Measurements from ENCODE around the gene PLA1A.
"Not testable (repeated sequence)": the region's sequence is repeated elsewhere in the genome, so short reads cannot be mapped to it uniquely, and the experiment has no call there.

The PLA1A gene

GRCh38 chr3:119580067-119580760, 17.5 kb upstream of the PLA1A start:
- no peaks in the 10 kb centered on the region for H3K36me3 ChIP-seq (ENCODE audit: insufficient read depth, low read length)
- H3K4me3 ChIP-seq (ENCODE audit: low read depth in 1 of 2, low read length in 2 of 2) = peak overlapping the region; percentile 65 to 81
- H3K9ac ChIP-seq (ENCODE audit: low read length) = peak overlapping the region; percentile 71

DNA sequence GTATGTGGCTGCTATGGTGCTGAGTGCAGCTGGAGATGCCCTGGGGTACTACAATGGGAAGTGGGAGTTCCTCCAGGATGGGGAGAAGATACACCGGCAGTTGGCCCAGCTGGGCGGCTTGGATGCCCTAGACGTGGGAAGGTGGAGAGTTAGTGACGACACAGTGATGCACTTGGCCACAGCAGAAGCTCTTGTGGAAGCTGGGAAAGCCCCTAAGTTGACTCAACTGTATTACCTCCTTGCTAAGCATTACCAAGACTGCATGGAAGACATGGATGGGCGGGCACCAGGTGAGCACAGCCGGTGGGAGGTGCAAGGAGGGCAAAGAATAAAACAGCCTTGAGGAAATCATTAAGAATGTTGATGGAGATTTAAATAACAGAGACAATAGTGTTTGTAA, 15.5 kb upstream of the PLA1A start:
- H3K4me1 ChIP-seq (ENCODE audit: insufficient read depth, low read length) = peaks cover 7% of the 10 kb centered on the region

More at GRCh38 chr3:119580067-119580760, 17.5 kb upstream of the PLA1A start:
- Histone ChIP-seq H3K27me3 (ENCODE audit: control insufficient read depth in 1 of 2, insufficient read depth in 2 of 2, low read length in 2 of 2) (no peaks in the 10 kb centered on the region), H3K27ac (ENCODE audit: low read depth, low read length) (peak overlapping the region; percentile 74), H3K4me1 (ENCODE audit: insufficient read depth, low read length) (peaks cover 7% of the 10 kb centered on the region), H3K9me3 (ENCODE audit: low read length) (no peaks in the 10 kb centered on the region)

DNA sequence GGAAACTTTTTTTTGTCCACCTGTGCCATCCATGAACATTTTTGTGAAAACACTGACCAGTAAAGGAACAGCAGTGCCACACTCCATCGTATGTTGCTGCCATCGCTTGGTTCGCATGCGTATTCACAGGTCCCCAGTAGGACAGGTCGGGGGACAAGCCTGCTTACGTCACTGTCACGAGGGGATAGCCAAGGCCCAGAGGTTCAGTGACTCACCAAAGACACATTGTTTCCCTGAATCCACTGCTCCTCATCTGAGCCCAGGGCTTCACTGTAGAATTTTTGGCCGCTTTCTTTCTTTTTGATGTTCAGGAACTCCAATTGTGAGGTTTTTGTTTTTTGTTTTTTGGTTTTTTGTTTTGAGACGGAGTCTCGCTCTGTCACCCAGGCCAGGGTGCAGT, 12.5 kb upstream of the PLA1A start:
- Histone ChIP-seq H3K36me3 (ENCODE audit: insufficient read depth, low read length) (no peaks in the 10 kb centered on the region), H3K4me1 (ENCODE audit: insufficient read depth, low read length) (peaks cover 4% of the 10 kb centered on the region), H3K27ac (ENCODE audit: low read depth, low read length) (no peak overlapping the region), H3K9ac (ENCODE audit: low read length) (no peak overlapping the region), H3K9me3 (ENCODE audit: low read length) (no peaks in the 10 kb centered on the region), H3K4me3 (ENCODE audit: low read depth in 1 of 2, low read length in 2 of 2) (no peak overlapping the region), H3K27me3 (ENCODE audit: control insufficient read depth in 1 of 2, insufficient read depth in 2 of 2, low read length in 2 of 2) (no peaks in the 10 kb centered on the region)

More for the DNA sequence above, 15.5 kb upstream of the PLA1A start:
- H3K9ac ChIP-seq (ENCODE audit: low read length) = no peak overlapping the region
- no peak overlapping the region for H3K4me3 ChIP-seq (ENCODE audit: low read depth in 1 of 2, low read length in 2 of 2)
- H3K27me3 ChIP-seq (ENCODE audit: control insufficient read depth in 1 of 2, insufficient read depth in 2 of 2, low read length in 2 of 2) = no peaks in the 10 kb centered on the region
- no peaks in the 10 kb centered on the region for H3K9me3 ChIP-seq (ENCODE audit: low read length)
- H3K27ac ChIP-seq (ENCODE audit: low read depth, low read length) = no peak overlapping the region
- H3K36me3 ChIP-seq (ENCODE audit: insufficient read depth, low read length) = no peaks in the 10 kb centered on the region

- H3K27ac ChIP-seq (ENCODE audit: low read depth, low read length) = no peak overlapping the region
- no peak overlapping the region for H3K9ac ChIP-seq (ENCODE audit: low read length)
- H3K9me3 ChIP-seq (ENCODE audit: low read length) = no peaks in the 10 kb centered on the region
- no peaks in the 10 kb centered on the region for H3K36me3 ChIP-seq (ENCODE audit: insufficient read depth, low read length)
- H3K4me3 ChIP-seq (ENCODE audit: low read depth in 1 of 2, low read length in 2 of 2) = no peak overlapping the region
- no peaks in the 10 kb centered on the region for H3K4me1 ChIP-seq (ENCODE audit: insufficient read depth, low read length)
- H3K27me3 ChIP-seq (ENCODE audit: control insufficient read depth in 1 of 2, insufficient read depth in 2 of 2, low read length in 2 of 2) = no peaks in the 10 kb centered on the region
Measured at GRCh38 chr3:119585856-119586570, 11.7 kb upstream of the PLA1A start.

- H3K4me1 ChIP-seq (ENCODE audit: insufficient read depth, low read length) = no peaks in the 10 kb centered on the region
- H3K27me3 ChIP-seq (ENCODE audit: control insufficient read depth in 1 of 2, insufficient read depth in 2 of 2, low read length in 2 of 2) = no peaks in the 10 kb centered on the region
- no peak overlapping the region for H3K27ac ChIP-seq (ENCODE audit: low read depth, low read length)
- no peak overlapping the region for H3K9ac ChIP-seq (ENCODE audit: low read length)
- H3K9me3 ChIP-seq (ENCODE audit: low read length) = no peaks in the 10 kb centered on the region
- H3K36me3 ChIP-seq (ENCODE audit: insufficient read depth, low read length) = no peaks in the 10 kb centered on the region
- H3K4me3 ChIP-seq (ENCODE audit: low read depth in 1 of 2, low read length in 2 of 2) = no peak overlapping the region
Measured at GRCh38 chr3:119586733-119587172, 10.9 kb upstream of the PLA1A start.

DNA sequence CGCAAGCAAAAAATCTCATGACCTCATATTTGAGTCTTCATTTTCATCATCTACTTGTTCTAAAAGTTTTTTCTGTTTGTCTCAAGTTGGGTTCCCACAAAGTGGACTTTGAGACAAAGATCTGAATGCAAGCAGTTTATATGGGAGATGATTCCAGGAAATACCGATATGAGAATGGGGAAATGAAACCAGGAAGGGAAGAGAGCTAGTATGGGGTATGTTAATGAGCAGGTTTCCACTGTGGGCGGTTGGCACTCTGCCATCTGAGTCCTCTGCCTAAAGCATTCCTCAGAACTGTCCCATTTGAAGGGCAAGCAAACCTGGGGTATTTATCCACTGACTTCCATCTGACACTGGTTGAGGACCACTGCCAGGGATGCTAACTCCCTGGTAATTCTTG, 9.6 kb upstream of the PLA1A start:
- Histone ChIP-seq H3K36me3 (ENCODE audit: insufficient read depth, low read length) (no peaks in the 10 kb centered on the region), H3K27ac (ENCODE audit: low read depth, low read length) (no peak overlapping the region)

GRCh38 chr3:119589102-119589773, 8.4 kb upstream of the PLA1A start:
- no peak overlapping the region for H3K9ac ChIP-seq (ENCODE audit: low read length)

More for the DNA sequence above, 9.6 kb upstream of the PLA1A start:
- Histone ChIP-seq H3K9ac (ENCODE audit: low read length) (no peak overlapping the region), H3K9me3 (ENCODE audit: low read length) (no peaks in the 10 kb centered on the region), H3K27me3 (ENCODE audit: control insufficient read depth in 1 of 2, insufficient read depth in 2 of 2, low read length in 2 of 2) (no peaks in the 10 kb centered on the region), H3K4me1 (ENCODE audit: insufficient read depth, low read length) (no peaks in the 10 kb centered on the region), H3K4me3 (ENCODE audit: low read depth in 1 of 2, low read length in 2 of 2) (no peak overlapping the region)

DNA sequence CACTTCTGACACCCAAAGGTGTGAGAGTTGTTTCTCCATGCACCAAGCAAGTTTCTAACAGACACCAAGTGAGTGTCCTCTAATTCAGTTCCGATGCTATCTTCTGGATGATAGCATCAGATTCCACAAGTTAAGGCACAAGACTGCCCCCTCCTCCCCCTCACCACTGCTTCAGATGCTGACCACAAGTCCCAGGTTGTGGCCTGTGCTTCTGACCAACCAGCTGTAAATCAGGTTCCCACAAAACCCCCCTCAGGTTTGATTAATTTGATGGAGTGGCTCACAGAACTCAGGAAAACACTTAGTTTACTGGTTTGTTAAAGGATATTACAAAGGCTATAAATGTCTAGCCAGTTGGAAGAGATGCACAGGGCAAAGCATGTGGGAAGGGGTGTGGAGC, 7.0 kb upstream of the PLA1A start:
- Histone ChIP-seq H3K27me3 (ENCODE audit: control insufficient read depth in 1 of 2, insufficient read depth in 2 of 2, low read length in 2 of 2) (no peaks in the 10 kb centered on the region), H3K4me1 (ENCODE audit: insufficient read depth, low read length) (no peaks in the 10 kb centered on the region), H3K4me3 (ENCODE audit: low read depth in 1 of 2, low read length in 2 of 2) (no peak overlapping the region), H3K9me3 (ENCODE audit: low read length) (no peaks in the 10 kb centered on the region), H3K36me3 (ENCODE audit: insufficient read depth, low read length) (no peaks in the 10 kb centered on the region), H3K27ac (ENCODE audit: low read depth, low read length) (no peak overlapping the region), H3K9ac (ENCODE audit: low read length) (no peak overlapping the region)

More at GRCh38 chr3:119589102-119589773, 8.4 kb upstream of the PLA1A start:
- Histone ChIP-seq H3K9me3 (ENCODE audit: low read length) (no peaks in the 10 kb centered on the region), H3K36me3 (ENCODE audit: insufficient read depth, low read length) (no peaks in the 10 kb centered on the region), H3K27me3 (ENCODE audit: control insufficient read depth in 1 of 2, insufficient read depth in 2 of 2, low read length in 2 of 2) (no peaks in the 10 kb centered on the region), H3K4me1 (ENCODE audit: insufficient read depth, low read length) (no peaks in the 10 kb centered on the region), H3K27ac (ENCODE audit: low read depth, low read length) (no peak overlapping the region), H3K4me3 (ENCODE audit: low read depth in 1 of 2, low read length in 2 of 2) (no peak overlapping the region)

GRCh38 chr3:119592861-119593260, 4.8 kb upstream of the PLA1A start:
- no peak overlapping the region for H3K4me3 ChIP-seq (ENCODE audit: low read depth in 1 of 2, low read length in 2 of 2)
- no peak overlapping the region for H3K27ac ChIP-seq (ENCODE audit: low read depth, low read length)
- no peak overlapping the region for H3K9ac ChIP-seq (ENCODE audit: low read length)
- H3K9me3 ChIP-seq (ENCODE audit: low read length) = no peaks in the 10 kb centered on the region
- H3K27me3 ChIP-seq (ENCODE audit: control insufficient read depth in 1 of 2, insufficient read depth in 2 of 2, low read length in 2 of 2) = no peaks in the 10 kb centered on the region
- H3K36me3 ChIP-seq (ENCODE audit: insufficient read depth, low read length) = no peaks in the 10 kb centered on the region
- peaks cover 7% of the 10 kb centered on the region for H3K4me1 ChIP-seq (ENCODE audit: insufficient read depth, low read length)

DNA sequence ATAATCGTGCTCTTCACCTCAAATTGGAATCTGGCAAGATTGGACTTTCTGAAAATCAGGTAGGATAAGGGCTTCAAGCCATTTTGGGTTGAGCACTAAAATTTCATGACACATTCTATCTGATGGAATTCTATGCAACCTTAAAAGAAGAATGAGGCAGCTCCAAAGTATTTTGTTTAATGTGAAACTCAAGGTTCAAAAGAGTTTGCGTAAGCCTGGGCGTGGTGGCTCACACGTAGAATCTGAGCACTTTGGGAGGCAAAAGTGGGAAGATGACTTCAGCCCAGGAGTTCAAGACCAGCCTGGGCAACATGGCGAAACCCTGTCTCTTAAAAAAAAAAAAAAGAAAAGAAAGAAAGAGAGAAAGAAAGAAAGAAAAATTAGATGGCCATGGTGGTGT, 3.6 kb upstream of the PLA1A start:
- Histone ChIP-seq H3K9ac (ENCODE audit: low read length) (no peak overlapping the region), H3K27ac (ENCODE audit: low read depth, low read length) (no peak overlapping the region), H3K27me3 (ENCODE audit: control insufficient read depth in 1 of 2, insufficient read depth in 2 of 2, low read length in 2 of 2) (no peaks in the 10 kb centered on the region), H3K9me3 (ENCODE audit: low read length) (no peaks in the 10 kb centered on the region), H3K4me1 (ENCODE audit: insufficient read depth, low read length) (peaks cover 7% of the 10 kb centered on the region), H3K36me3 (ENCODE audit: insufficient read depth, low read length) (no peaks in the 10 kb centered on the region), H3K4me3 (ENCODE audit: low read depth in 1 of 2, low read length in 2 of 2) (no peak overlapping the region)

- not testable (repeated sequence) for H3K27ac ChIP-seq (ENCODE audit: low read depth, low read length); H3K9me3 ChIP-seq (ENCODE audit: low read length); H3K4me1 ChIP-seq (ENCODE audit: insufficient read depth, low read length); H3K36me3 ChIP-seq (ENCODE audit: insufficient read depth, low read length); H3K27me3 ChIP-seq (ENCODE audit: control insufficient read depth in 1 of 2, insufficient read depth in 2 of 2, low read length in 2 of 2); H3K4me3 ChIP-seq (ENCODE audit: low read depth in 1 of 2, low read length in 2 of 2); H3K9ac ChIP-seq (ENCODE audit: low read length)
Measured at GRCh38 chr3:119594929-119595328, 2.8 kb upstream of the PLA1A start.

Data from muscle layer of colon (tissue), 2 donors.